Esophagus (tissue), 2 donors: ENCODE results near the gene CADM2. TPM values are rescaled to one million over a fixed set of nuclear protein-coding genes. Genes with fewer than 3 reads are reported as not detected.

Source experiments
- H3K27ac ChIP-seq, 2 donors: one replicate each; pipeline ENCODE4 v1.5.1; 2013; ENCODE audit warnings: low read depth in 2 of 2, mild to moderate bottlenecking in 2 of 2, inconsistent platforms in 1 of 2, low read length in 1 of 2, moderate library complexity in 1 of 2
- H3K27me3 ChIP-seq, 2 donors: one replicate each; pipeline ENCODE4 v1.6.1; 2013; ENCODE audit warnings: low read length in 2 of 2, control low read depth in 1 of 2, mild to moderate bottlenecking in 1 of 2; ENCODE audit not compliant: insufficient read depth in 2 of 2, control insufficient read depth in 1 of 2
- H3K36me3 ChIP-seq, 2 donors: one replicate each; pipeline ENCODE4 v1.6.1; 2013; ENCODE audit warnings: low read length in 1 of 2; ENCODE audit not compliant: control insufficient read depth in 2 of 2, insufficient read depth in 2 of 2
- H3K4me1 ChIP-seq, 2 donors: one replicate each; pipeline ENCODE4 v1.6.1; 2013; ENCODE audit warnings: low read length in 1 of 2; ENCODE audit not compliant: control insufficient read depth in 2 of 2, insufficient read depth in 2 of 2
- H3K4me3 ChIP-seq, 2 donors: one replicate each; pipeline ENCODE4 v1.5.1; 2013; ENCODE audit warnings: low read length in 2 of 2, mild to moderate bottlenecking in 2 of 2, low read depth in 1 of 2, moderate library complexity in 1 of 2
- H3K9me3 ChIP-seq, 2 donors: one replicate each; pipeline ENCODE4 v1.6.1; 2013; ENCODE audit warnings: mild to moderate bottlenecking in 2 of 2, low read depth in 1 of 2, low read length in 1 of 2, moderate library complexity in 1 of 2; ENCODE audit not compliant: control insufficient read depth in 2 of 2, insufficient read depth in 1 of 2
- WGBS, 2 donors: extraction: QIAGEN DNeasy Blood & Tissue Kit; methylation state at CpG; one replicate each; pipeline ENCODE4 v1.1.7; 2013; 5-methylcytosine and 5-hydroxymethylcytosine counted together
- polyA plus RNA-seq, 2 donors: library from polyadenylated mRNA; stranded (reverse); fragments of 200-250 nt; gene quantifications; one replicate each; pipeline ENCODE4 v1.2.3, GENCODE V29; 2013
- donor health status: healthy with polysubstance abuse.
- donor health status: Bipolar disorder and iron deficiency.

CADM2 gene
- polyA plus RNA-seq, 2 donors, result 0.12 to 0.25 TPM

GRCh38 chr3:85258326-85258725, 299.5 kb downstream of the CADM2 start:
- H3K4me1 ChIP-seq, result no peaks in the 10 kb centered on the region
- H3K4me3 ChIP-seq, result no peak overlapping the region
- H3K9me3 ChIP-seq, result no peaks in the 10 kb centered on the region
- 82 to 84% methylated on average over 5 of the region's 5 CpGs for WGBS, 2 donors
- H3K36me3 ChIP-seq, result no peaks in the 10 kb centered on the region
- no peaks in the 10 kb centered on the region for H3K27me3 ChIP-seq
- H3K27ac ChIP-seq, result no peak overlapping the region

DNA sequence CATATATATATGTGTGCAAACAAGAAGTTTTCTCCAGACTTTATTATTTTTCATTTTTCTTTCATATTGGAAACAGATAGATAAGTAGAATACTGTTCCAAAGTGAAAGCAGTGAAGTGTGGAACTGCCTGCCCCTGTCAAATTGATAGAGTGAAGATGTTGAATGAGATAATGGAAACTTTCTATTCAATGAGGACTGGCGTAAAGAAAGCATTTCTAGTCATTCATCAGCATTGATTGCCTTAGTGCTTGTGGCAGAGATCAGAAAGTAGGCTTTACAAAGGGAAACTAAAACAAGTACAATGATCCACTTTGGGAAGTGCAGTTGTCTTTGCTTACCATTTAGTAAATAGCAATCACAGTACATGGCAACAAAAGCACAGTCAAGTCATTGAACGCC, 300.0 kb downstream of the CADM2 start:
- H3K4me1 ChIP-seq, result no peaks in the 10 kb centered on the region
- no peak overlapping the region for H3K27ac ChIP-seq
- H3K9me3 ChIP-seq, result no peaks in the 10 kb centered on the region
- no peak overlapping the region for H3K4me3 ChIP-seq
- H3K27me3 ChIP-seq, result no peaks in the 10 kb centered on the region
- no peaks in the 10 kb centered on the region for H3K36me3 ChIP-seq
- 68 to 71% methylated on average over 2 of the region's 2 CpGs for WGBS, 2 donors

DNA sequence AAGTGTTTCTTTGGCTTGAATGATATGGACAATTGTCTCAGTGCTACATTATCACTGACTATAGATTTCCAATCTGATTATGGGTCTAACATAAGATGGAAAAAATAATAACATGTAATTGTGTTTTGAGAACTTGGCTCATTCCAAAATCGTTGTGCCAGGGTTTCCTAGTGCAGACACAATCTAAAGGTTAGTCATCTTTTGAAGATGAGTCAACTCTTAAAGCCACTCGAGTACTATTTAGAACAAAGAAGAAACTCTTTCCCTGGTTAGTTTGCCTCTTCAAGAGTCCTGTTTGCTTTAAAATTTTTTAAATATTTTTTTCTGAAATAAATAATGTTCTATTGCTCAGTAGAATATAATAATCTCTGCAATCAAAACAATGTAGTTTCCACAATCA, 301.0 kb downstream of the CADM2 start:
- Histone ChIP-seq H3K4me3 (no peak overlapping the region), H3K4me1 (no peaks in the 10 kb centered on the region), H3K9me3 (no peaks in the 10 kb centered on the region), H3K36me3 (no peaks in the 10 kb centered on the region), H3K27ac (no peak overlapping the region), H3K27me3 (no peaks in the 10 kb centered on the region)
- 33 to 43% methylated on average over 2 of the region's 2 CpGs for WGBS, 2 donors

DNA sequence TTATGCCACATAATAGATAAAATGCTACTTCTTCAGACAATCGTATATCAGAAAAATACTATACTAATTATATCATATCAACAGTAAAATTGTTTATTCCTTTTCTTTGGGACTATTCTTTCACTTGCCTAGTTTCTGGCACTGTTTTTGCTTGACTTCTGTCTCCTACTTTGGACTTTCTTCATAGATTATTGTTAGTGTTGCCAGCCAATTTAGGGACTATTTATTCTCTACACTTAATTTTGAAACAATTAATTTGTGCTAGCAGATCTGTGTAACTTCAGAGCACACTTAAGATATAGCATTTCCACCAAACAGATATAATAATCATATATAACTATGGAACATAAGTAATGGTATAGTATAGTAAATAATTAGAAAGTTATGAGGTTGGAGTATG, 305.6 kb downstream of the CADM2 start:
- H3K4me1 ChIP-seq, result no peaks in the 10 kb centered on the region
- WGBS, 2 donors, result 63 to 73% methylated on average over 1 of the region's 1 CpG
- H3K4me3 ChIP-seq, result no peak overlapping the region
- H3K27me3 ChIP-seq, result no peaks in the 10 kb centered on the region
- H3K36me3 ChIP-seq, result no peaks in the 10 kb centered on the region
- no peaks in the 10 kb centered on the region for H3K9me3 ChIP-seq
- H3K27ac ChIP-seq, result no peak overlapping the region

- no peaks in the 10 kb centered on the region for H3K36me3 ChIP-seq
- no peaks in the 10 kb centered on the region for H3K27me3 ChIP-seq
- H3K9me3 ChIP-seq, result no peaks in the 10 kb centered on the region
- WGBS, 2 donors, result 6 to 11% methylated on average over 1 of the region's 1 CpG
- no peaks in the 10 kb centered on the region for H3K4me1 ChIP-seq
- H3K27ac ChIP-seq, result no peak overlapping the region
- no peak overlapping the region for H3K4me3 ChIP-seq
Observed at GRCh38 chr3:85270488-85270887, 311.7 kb downstream of the CADM2 start.

DNA sequence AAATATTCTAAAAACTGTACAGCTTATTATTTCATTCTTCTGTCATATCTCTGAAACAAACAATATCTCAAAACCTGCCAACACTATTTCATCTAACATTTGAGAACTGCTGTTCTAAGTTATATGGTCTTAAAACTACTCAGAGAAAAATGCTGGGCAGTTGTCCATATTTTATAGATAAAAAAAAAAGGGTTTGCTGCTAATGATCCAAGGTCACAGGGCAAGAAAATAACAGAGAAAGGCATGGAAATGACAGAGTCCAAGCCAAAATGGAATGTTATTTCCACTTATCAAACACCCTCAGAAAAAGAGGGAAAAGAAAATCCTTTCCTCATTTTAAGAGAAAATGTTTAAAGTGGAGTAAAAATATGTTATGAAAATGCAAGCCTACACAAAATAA, 313.1 kb downstream of the CADM2 start:
- no peak overlapping the region for H3K4me3 ChIP-seq
- H3K36me3 ChIP-seq, result no peaks in the 10 kb centered on the region
- H3K27ac ChIP-seq, result no peak overlapping the region
- H3K27me3 ChIP-seq, result no peaks in the 10 kb centered on the region
- H3K4me1 ChIP-seq, result no peaks in the 10 kb centered on the region
- no peaks in the 10 kb centered on the region for H3K9me3 ChIP-seq

DNA sequence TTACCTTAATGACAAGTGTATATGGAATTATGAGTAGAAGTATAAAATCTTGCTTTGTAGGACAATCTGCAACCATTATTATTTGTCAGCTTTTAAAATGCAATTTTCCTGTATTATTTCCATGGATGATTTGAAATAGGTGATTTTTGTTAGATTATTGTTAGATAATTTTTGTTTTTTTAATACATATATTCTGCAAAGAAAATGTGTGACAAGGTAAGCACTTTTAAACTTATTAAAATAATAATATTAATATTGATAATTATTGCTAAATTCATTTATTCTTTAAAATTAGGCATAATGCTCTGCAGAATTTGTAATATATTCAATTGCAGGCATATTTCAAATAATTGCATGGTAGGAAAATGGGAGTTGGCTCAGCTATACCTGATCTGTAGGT, 329.5 kb downstream of the CADM2 start:
- Histone ChIP-seq H3K4me3 (no peak overlapping the region), H3K4me1 (no peaks in the 10 kb centered on the region), H3K27ac (no peak overlapping the region), H3K36me3 (no peaks in the 10 kb centered on the region), H3K27me3 (no peaks in the 10 kb centered on the region), H3K9me3 (no peaks in the 10 kb centered on the region)

- H3K4me1 ChIP-seq, result no peaks in the 10 kb centered on the region
- no peak overlapping the region for H3K27ac ChIP-seq
- no peaks in the 10 kb centered on the region for H3K9me3 ChIP-seq
- no peak overlapping the region for H3K4me3 ChIP-seq
- no peaks in the 10 kb centered on the region for H3K27me3 ChIP-seq
- no peaks in the 10 kb centered on the region for H3K36me3 ChIP-seq
Observed at GRCh38 chr3:85297291-85297690, 338.5 kb downstream of the CADM2 start.

DNA sequence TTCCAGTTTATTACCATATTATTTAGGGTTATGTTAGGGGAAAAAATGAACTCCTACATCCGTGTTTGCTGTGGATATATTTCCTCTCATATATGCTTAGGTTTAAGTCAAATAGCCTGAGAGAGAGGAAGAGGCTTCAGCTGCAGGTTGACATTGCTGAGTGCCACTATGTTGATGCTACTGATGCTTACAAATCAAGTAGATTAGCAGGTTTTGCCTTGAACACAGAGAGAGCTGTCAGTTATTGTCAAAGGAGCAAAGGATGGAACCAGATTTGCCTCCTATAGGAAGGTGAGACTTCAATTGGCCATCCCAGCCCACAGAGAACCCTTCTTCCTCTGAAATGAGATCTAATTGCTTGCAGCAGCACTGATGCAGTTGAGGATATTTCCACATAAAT, 339.2 kb downstream of the CADM2 start:
- H3K36me3 ChIP-seq, result no peaks in the 10 kb centered on the region
- no peak overlapping the region for H3K4me3 ChIP-seq
- H3K4me1 ChIP-seq, result no peaks in the 10 kb centered on the region
- H3K9me3 ChIP-seq, result no peaks in the 10 kb centered on the region
- WGBS, 2 donors, result 56 to 77% methylated on average over 1 of the region's 1 CpG
- no peak overlapping the region for H3K27ac ChIP-seq
- no peaks in the 10 kb centered on the region for H3K27me3 ChIP-seq

DNA sequence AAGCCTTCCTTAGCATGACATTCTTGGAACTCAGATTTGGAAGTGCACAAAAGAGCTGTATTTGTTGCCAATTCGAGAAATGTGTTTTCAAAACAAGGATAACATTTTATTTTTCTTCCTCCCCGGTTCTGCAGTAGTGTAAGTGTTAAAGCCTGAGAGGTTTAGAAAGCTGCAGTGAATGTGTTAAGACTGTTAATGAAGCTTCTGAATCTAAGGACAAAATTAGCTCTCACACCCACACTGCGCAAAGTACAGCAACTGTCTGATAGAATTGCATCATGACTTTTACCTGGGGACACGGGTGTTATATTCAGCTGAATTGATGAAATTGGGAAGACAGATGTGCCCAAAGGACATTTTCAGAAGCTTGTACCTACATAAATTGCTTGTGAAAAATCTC, 344.4 kb downstream of the CADM2 start:
- no peaks in the 10 kb centered on the region for H3K9me3 ChIP-seq
- no peak overlapping the region for H3K4me3 ChIP-seq
- no peaks in the 10 kb centered on the region for H3K4me1 ChIP-seq
- H3K27me3 ChIP-seq, result no peaks in the 10 kb centered on the region
- 70 to 83% methylated on average over 4 of the region's 4 CpGs for WGBS, 2 donors
- H3K27ac ChIP-seq, result no peak overlapping the region
- no peaks in the 10 kb centered on the region for H3K36me3 ChIP-seq
